HG03439 (cell line): Measurements from ENCODE around the gene SGMS1.
A peak's percentile ranks its signal among the peaks of the same experiment; 100 is the strongest.
"Not testable (repeated sequence)": the region's sequence is repeated elsewhere in the genome, so short reads cannot be mapped to it uniquely, and the experiment has no call there.

ENCODE experiments used
- ATAC-seq: cut with Tn5 transposase; IDR thresholded peaks from one replicate; pipeline ENCODE4 v1.9.1; 2021; ENCODE audit warnings: mild to moderate bottlenecking, moderate library complexity; ENCODE audit not compliant: unreplicated experiment

Gene SGMS1

GRCh38 chr10:50355693-50356480 is 267.9 kb downstream of the SGMS1 start:
- not testable (repeated sequence) for ATAC-seq

- ATAC-seq, result no peak
These were observed 272.1 kb downstream of the SGMS1 start for GRCh38 chr10:50351483-50352146.

DNA sequence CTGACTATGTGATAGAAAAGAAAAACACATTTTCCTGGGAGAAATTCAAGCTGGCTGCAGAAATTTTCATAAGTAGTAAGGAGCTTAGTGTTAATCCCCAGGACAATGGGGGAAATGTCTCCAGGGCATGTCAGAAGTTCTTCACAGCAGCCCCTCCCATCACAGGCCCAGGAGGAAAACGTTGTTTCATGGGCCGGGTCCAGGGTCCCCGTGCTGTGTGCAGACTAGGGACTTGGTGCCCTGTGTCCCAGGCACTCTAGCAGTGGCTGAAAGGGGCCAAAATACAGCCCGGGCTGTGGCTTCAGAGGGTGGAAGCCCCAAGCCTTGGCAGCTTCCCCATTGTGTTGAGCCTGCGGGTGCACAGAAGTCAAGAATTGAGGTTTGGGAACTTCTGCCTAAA is 273.4 kb downstream of the SGMS1 start:
- ATAC-seq, result no peak

- no peak for ATAC-seq
These were observed 274.2 kb downstream of the SGMS1 start for GRCh38 chr10:50349554-50349953.

DNA sequence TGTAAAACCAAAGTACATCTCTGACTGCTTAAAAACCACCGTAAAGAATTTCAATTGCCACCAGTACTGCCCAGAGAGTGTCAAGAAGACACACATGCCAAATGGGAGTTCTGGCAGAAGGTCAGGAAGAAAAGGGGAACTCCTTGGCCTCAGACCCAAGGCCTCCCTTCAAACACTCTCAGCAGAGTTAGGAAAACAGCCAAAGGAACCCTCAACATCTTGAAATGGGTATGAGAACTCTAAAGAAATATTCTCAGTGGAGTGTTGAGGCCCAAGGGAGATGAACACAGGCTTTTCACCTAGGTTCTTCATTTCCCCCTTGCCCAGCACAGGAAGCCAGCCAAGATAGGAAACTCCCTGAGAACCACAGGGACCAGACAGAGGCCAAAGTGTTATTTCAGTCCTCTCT is 276.4 kb downstream of the SGMS1 start:
- ATAC-seq, result peak; percentile 76

DNA sequence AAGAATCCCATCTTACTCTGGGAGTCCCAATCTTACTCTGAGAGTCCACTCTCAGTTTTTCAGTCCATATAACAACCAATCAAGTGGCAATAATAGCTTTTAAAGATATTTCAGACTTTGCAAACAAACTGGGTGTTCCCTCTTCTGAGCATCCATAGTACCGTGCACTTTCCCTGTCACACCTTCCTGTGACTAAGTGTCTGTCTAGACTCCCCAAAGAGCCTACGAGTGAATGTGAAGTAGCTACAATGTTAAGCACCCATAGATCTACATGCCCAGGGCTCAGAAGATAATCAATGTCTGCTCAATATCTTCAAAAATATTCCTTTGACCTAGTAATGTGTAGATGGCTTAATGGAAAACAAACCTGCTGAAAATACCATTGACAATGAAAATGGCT is 276.8 kb downstream of the SGMS1 start:
- peak; percentile 5 for ATAC-seq

GRCh38 chr10:50345545-50345944 is 278.2 kb downstream of the SGMS1 start:
- no peak for ATAC-seq

DNA sequence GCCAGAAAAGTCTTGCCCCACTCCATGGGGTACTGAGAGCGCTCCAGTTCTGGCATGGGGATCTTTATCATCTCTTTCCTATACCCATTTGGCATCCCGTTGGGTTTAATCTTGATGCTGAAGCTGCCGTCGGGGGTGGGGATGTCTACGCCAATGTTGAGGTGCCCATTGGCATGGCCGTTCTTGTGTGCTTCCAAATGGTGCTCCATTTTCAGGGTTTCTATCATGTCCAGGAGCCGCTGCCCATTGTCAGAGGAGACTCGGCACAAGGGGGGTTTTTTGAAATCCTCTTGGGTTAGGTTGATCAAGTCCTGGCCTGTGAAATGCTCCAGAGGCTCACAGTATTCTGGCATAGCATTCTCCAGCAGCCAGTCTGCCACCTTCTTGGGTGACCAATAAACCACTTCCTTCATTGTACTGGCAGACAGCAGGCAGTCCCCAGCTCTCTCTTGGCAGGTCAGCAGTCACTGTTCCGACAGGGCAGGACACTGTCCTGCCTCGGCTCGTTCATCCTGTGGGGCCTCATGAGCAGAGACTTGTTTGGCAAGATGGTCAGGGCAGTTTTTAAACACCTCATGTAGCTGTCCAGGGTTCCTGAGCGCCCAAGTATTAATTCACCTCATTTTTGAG is 279.9 kb downstream of the SGMS1 start:
- ATAC-seq, result no peak

DNA sequence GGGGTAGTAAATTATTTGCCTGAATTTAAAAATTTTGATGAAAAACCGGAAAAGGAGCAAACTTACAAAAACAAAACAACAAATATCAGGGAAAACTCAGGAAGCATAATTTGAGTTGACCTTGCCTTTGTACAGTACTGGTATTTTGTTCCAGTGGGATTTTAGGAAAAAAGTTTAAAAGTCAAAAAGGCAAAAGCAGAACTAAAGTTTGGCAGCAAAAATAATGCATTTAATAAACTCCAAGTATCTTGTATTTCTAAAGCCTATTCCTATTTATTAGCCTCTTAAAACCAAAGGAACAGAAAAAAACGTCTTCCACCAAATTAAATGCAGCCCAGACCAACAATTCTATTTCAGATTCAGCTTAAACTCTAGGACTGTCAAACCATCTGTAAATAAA is 281.8 kb downstream of the SGMS1 start:
- ATAC-seq, result no peak

DNA sequence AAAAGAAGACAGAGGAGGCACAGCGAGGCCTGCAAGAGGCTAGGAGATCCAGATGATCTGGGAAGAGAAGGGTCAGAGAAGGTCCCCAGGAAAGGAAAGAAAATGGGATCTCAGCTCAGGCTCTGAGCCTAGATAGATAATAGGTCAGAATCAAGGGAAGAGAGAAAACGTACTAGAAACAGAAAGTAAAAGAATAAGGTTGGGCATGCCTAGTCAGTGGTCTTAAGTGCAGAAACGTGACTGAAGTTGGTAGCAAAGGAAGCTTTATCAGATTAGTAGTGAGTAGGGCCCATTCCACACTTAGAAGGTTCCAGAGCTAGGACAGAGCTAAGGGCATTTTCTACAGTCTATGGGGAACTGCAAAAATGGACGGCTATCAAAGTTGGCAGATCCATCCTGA is 287.6 kb downstream of the SGMS1 start:
- no peak for ATAC-seq

GRCh38 chr10:50335397-50335796 is 288.4 kb downstream of the SGMS1 start:
- ATAC-seq, result no peak

GRCh38 chr10:50334273-50334672 is 289.5 kb downstream of the SGMS1 start:
- no peak for ATAC-seq

DNA sequence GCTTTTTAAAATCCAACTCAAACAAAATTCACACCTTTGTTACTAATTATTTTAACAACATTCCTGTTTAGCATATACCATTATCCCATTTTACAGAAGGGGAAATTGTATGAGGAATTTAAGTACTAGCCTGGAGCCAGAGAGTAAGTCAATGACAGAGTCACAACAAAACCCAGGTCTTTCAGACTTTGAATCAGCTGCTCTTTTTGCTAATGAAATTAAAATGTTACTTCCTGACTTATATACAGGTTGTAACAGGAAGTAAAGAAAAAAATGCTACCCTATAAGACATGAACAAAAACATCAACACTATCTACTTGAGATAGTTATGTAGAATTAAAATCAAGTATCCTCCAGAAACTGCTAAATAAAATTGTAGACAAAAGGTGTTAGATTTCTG is 289.9 kb downstream of the SGMS1 start:
- no peak for ATAC-seq

- no peak for ATAC-seq
These were observed 291.5 kb downstream of the SGMS1 start for GRCh38 chr10:50332108-50332842.

DNA sequence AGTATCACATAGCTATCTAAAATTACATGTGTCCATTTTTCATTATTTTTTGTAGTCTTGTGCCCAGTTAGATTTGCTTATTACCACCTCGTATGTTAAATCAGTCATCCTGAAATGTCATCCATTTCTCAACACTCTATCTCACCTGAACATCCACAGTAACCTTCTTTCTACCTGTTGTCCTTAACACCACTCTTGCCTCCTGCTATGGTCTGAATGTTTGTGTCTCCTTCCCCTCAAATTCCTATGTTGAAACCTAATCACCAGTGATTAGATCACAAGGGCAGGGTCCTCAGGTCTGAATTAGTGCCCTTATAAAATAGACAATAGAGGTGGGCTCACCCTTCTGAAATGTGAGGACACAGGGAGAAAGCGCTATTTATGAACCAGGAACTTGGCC is 292.3 kb downstream of the SGMS1 start:
- no peak for ATAC-seq

DNA sequence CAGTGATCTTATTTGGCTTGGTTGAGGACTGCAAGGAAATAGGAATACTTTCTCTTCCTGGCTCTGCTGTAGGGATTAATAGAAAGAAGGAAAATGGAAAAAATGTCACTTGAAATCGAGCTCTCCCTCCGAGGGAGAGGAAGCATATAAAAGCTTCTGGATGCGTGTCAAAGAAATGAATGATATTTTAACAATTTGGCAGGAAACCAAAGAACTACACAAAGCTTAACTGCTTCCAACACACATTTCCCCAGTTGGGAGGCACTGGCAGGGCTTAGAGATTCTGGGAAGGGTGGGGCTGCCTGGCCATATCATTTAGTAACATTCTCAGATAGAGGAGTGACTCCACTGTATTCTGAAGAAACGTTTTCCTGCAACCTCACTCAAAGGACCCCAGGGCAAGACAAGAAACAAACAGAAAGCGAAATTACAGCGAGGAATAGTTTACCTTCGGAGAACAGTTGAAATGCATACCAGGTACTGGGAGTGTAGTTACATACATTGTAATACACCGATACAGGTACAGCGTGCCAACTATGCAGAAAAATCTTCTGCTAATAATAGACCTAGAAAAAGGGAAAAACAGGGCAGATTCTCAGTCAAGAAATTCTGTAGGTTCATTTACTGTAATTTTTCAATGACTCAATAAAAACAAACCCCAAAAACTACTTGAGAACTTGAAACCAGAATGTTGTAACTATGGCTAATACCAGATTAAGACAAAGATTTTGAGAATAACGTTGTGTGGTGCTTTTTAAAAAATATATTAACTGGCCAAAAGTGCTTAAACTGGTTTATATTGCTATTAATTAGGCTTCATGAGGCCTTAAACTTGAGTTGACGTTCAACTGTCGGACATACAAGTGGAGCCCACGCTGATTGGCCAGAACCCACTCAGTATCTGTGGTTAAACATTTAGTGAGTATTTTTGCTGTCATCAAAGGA is 296.7 kb downstream of the SGMS1 start:
- ATAC-seq, result no peak

DNA sequence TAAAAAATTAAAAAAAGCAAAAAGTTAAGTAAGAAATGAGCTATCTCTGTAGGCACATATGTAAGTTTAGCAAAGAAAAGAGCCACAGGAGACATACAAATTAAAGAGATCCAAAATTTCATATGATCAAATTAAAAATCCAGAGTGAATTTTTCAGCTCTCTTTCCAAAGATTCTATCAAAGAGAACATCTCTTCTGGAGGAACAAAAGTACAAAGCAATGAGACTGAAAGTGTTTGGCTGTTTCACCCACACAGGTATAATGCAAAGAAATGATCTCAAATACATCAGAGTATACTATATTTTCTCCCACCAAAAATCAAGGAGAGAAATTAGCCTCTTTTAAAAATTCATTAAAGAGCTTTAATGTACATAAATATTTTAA is 297.6 kb downstream of the SGMS1 start:
- ATAC-seq, result no peak

- ATAC-seq, result peak; percentile 69
These were observed 298.1 kb downstream of the SGMS1 start for GRCh38 chr10:50325449-50326171.

DNA sequence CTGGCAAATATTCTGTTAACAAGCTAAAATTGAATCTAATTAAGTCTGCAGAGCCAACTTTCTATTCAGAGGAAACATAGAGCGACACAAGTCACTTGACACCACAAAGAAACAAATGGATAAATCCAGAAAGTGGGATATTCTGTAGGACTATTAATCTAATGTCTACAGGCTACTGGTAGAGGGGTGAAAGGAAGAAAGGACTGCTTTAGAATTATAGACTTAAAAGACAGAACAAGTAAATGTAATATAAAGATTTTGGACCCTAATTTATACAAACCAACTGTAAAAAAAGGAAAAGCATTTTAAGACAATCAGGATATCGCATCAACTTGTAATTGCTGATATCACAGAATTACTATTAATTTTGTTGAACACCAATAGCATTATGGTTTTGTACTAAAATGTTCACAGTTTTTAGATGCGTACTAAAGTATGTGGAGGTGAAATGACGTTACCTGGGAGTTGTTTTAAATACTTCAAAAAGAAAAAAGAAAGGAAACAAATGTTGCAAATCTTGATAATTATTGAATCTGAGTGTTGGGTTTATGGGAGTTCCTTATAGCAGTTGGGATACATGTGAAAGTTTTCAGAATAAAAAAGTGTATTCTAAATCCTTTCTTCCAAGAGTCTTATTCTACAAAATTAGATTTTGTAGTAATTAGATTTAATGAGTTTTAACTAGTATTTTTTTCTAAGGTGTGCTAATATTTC is 298.9 kb downstream of the SGMS1 start:
- no peak for ATAC-seq
